ENCODE data around the gene GCAT.
"Not testable (repeated sequence)": the region's sequence is repeated elsewhere in the genome, so short reads cannot be mapped to it uniquely, and the experiment has no call there.

Gene GCAT

DNA sequence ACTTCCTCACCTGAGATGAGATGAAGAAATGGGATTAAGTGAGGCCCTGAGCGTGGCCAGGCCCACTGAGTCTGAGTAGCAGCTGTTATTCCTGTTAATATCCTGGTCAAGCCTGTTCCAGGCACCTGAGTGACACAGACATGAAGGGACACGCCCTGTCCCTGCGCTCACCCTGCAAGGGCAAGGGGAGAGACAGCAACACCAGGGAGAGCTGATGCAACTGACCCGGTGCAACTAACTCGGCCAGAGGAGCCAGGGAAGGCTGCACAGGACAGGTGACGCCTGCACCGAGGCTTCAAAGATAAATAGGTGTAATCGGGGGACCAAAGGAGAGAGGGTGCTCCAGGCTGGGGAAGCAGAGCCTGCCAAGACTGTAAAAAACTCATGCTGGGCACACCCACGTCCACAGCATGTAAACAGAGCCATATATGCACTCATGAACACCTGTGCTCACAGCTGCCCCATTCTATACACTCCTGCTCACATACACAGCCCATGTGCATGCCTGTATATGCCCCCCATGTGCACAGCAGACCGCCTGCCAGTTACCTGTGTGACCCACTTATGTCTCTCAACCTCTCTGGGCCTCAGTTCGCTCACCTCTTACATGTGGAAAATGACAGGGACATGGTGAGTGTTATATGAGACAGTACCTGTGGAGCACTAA, 22.8 kb upstream of the GCAT start:
- no peak for DNase-seq

DNA sequence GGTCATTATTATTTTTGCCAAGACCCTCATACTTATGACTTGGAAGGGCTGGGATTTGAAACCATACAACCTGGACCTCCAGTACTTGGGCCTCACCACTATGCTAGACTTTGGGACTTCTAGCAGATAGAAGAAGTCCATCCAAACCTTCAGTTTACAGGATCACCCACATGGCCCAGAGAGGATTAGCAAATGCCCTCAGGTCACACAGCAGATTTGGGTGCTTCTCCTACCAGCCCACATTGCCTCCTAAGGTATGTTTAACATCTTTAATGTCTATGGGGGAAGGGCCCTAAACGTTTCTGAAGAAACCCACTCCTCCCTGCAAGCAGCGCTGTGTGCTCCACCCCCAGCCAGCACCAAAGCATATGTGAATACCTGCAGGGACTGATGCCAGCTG, 17.5 kb upstream of the GCAT start:
- DNase-seq = no peak

DNA sequence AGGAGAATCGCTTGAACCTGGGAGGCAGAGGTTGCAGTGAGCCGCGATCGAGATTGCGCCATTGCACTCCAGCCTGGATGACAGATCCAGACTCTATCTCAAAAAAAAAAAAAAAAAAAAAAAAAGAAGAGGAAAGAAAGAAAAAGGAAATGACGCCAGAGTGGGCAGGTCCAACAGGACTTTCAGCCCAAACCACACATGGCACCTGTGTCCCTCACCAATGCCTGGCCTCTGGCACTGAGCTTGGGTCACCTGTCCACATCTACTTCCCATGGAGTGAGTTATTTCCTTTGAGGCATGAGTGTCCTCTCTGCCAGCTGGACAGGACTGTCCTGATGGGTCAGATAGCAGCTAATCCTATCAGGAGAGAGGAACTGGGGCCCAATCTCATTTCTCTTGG, 15.2 kb upstream of the GCAT start:
- no peak for DNase-seq

GRCh38 chr22:37794376-37794775, 13.4 kb upstream of the GCAT start:
- no peak for DNase-seq

- no peak for DNase-seq
Measured at GRCh38 chr22:37796079-37796478, 11.7 kb upstream of the GCAT start.

- DNase-seq = not testable (repeated sequence)
Measured at GRCh38 chr22:37797259-37797658, 10.5 kb upstream of the GCAT start.

DNA sequence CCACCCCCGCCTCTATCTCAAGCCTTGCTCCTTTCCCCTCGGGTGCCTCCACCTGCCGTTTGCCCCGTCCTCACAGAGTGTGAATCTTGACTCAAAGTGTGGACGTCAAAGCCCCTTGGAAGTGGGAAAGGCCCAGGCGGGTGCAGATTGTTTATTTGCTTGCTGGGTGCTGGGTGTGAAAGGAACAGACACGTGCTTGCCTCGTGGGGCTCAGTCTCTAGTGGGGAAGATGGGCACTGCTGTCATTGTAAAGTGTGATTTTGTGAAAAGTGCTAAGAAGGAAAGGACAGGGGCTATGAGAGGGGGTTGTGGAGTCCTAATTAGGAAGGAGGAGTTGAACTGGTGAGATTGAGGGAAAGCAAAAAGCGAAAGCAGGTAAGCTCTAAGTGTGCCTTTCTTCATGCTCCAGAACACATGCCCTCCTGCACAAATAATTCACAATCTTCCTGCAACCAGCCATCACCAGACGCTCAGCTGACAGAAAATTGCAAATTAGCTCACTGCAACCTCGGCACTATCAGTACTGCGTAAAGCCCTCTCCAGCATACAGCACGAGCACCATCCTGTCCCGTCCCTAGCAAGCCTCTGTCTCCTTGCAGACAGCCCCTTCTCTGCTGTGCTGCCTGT, 9.7 kb upstream of the GCAT start:
- DNase-seq = no peak

GRCh38 chr22:37799979-37800378, 7.8 kb upstream of the GCAT start:
- DNase-seq = not testable (repeated sequence)

GRCh38 chr22:37801946-37802309, 5.8 kb upstream of the GCAT start:
- no peak for DNase-seq

DNA sequence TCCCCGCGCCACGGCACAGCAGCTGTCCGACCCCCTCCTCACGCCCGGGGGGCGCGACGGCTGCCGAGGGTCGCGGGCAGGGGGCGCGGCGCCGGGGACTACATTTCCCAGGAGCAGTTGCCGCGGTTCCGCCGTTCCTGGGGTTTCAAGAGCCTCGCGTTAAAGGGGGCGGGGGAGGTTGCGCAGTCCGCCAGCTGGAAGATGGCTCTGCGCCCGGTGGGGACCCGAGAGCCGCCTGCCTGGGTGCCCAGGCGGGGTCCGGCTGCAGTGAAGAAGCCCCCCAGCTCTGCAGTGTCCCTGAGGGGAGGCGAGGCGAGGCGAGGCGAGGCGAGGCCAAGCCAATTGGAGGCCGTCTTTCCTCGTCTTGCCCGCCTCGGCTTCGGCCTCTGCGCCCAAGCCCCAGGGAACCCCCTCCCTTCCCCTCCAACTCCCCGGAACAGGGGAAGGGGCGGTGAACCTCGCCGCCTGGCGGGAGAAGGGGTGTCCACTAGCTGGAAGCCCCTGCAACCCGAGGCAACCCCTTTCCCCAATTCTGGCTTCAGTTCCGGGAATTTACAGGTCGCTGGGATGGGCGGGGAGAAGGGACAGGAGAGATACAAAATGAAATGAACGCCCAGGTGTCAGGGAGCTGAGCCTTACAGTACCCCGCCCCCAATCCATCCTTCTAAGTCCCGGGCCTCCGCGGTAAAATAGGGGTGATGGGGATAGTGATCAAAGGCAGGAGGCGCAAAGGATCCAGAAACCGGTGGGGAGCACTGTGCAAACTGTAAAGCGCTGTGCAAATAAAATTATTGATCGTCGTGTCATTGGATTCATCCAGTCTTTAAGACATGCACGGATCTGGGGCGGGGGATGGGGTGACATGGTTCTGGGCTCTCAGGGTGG, 5.2 kb upstream of the GCAT start:
- peak in 1 of 2 experiments; percentile 32 for DNase-seq

DNA sequence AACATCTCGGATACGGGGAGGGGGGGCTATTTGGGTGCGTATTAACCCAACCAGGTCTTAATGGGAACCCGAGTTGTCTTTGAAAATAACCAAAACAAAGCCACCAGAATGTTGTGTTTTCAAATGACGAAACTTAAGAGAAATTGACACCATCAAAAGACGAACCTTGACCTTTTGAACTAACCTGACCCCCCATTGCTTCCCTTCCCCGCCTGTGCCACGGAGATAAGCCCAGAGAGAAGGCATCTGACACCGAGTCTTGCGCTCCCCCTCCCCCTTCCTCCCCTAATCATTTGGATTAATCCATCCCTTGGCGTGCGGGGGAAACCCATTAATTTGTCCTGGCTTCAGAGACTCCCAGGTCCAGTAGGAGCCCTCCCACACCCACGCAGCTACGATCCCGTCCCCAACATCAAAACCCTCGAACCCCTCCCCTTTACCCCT, 4.5 kb upstream of the GCAT start:
- DNase-seq = no peak

DNA sequence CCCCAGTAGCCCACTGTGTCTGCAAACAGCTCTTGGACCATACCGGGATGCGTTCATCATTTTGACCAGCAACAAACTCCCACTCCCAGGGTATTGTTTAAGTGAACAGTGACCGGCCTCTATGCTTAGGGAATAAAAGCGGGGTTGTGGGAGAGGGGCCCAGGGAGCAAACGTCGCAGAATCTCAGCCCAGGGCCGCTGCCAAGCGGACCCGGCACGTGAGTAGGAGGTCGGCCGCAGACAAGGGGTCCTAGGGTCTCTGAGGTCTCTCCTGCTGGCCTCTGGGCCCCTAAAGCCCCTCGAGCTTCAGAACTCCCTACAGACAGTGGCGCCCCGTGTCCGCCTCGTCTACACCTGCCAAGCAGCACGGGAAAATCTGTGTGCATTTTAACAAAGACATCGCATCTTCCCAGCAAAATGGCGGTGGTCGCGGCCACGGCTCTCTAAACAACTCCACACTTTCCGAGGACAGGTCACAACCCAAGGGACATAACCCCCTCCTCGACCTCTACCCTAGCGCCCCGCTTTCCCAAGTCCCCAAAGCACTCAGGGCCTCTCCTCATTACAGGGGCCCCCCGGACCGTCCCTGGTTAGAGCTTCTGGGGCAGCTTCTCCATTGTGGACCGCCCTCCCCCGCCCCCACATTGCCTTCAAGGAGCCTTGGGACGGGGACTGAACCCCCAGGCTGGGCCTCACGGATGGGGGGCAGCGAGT, 3.9 kb upstream of the GCAT start:
- no peak for DNase-seq

GRCh38 chr22:37804352-37804880, 3.3 kb upstream of the GCAT start:
- DNase-seq = no peak

DNA sequence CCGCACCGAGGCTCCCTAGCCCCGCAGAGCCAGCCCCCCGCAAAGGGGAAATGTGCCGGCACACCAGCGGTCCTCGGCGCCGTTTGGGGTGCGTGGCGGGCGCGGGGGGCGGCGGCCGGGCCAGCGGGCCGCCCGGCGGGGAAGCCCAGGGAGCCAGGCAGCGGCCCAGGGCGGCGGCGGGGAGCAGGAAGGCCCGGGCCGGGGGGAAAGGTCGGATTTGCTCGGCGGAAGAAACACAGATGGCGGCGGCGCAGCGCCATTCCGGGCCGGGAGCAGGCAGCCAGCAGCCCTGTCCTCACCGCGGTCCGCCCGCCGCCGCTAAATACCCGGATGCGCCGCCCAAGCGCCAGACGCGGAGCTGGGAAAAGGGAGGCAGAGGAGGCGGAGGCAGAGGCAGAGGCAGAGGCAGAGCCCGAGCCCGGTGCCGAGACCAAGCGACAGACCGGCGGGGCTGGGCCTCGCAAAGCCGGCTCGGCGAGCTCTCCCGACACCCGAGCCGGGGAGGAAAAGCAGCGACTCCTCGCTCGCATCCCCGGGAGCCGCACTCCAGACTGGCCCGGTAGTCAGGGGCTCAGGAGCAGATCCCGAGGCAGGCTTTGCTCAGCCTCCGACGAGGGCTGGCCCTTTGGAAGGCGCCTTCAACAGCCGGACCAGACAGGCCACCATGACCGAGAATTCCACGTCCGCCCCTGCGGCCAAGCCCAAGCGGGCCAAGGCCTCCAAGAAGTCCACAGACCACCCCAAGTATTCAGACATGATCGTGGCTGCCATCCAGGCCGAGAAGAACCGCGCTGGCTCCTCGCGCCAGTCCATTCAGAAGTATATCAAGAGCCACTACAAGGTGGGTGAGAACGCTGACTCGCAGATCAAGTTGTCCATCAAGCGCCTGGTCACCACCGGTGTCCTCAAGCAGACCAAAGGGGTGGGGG, 2.6 kb upstream of the GCAT start:
- DNase-seq = peak in 1 of 2 experiments; percentile 52

- no peak for DNase-seq
Measured at GRCh38 chr22:37805810-37806277, 1.9 kb upstream of the GCAT start.

DNA sequence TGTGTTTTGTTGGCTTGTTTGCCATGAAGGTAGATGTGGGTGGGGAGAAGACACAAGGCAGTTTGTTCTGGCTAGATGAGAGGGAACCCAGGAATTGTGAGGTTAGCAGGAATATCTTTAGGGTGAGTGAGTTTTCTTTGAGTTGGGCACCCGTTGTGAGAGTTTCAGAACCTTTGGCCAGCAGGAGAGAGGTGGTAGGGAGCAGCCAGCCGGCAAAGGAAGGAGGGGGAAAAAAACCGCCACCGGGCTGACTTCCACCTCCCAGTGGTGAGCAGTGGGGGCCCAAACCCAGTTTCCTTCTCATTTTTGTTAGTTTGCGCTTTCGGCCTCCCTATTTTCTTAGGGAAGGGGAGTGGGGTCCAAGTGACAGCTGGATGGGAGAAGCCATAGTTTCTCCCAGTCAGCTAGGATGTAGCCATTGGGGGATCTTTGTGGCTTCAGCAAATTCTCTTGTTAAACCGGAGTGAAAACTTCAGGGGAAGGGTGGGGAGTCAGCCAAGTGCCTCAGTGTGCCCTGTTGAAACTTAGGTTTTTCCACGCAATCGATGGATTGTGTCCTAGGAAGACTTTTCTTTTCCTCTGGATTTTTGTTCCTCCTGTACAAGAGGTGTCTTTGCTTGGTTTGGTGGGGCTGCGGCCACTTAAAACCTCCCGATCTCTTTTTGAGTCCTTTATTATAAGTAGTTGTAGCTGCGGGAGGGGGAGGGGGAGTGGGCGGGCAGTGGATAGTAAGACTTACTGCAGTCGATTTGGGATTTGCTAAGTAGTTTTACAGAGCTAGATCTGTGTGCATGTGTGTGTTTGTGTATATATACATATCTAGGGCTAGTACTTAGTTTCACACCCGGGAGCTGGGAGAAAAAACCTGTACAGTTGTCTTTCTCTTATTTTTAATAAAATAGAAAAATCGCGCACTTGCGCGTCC, 1.1 kb upstream of the GCAT start:
- no peak for DNase-seq

DNA sequence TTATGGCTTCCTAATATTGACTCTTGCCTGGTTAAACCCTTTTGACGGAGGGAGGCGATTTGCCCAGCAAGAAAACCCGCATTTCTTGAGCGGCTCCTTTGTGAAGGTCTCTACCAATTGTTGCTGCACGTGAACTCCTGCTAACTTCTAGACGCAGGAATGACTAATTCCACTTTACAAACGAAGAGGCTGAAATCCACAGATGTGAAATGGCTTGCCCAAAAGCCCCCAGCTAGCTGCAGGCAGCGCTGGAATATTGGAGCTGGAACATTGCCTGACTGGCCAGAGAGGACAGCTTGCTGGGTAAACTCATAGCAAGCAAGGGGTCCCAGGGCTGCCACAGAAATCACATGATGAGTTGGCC, 542 bp downstream of the GCAT start:
- no peak for DNase-seq

- no peak for DNase-seq
Measured at GRCh38 chr22:37809672-37810333, 2.1 kb downstream of the GCAT start.

- no peak for DNase-seq
Measured at GRCh38 chr22:37811867-37812266, 4.1 kb downstream of the GCAT start.
